Stomach (tissue), 4 donors: Measurements from ENCODE around the gene PPP1R3G.

Experiments
- POLR2A ChIP-seq, 4 donors: fragments of 450-650 bp; IDR thresholded peaks; one replicate each; pipeline ENCODE4 v1.6.1; 2016; ENCODE audit warnings: antibody characterized with exemption in 4 of 4, control low read depth in 2 of 4, mild to moderate bottlenecking in 1 of 4, moderate library complexity in 1 of 4
- TF ChIP-seq, protein P1 (sequence below), 7 experiments: fragments of 450-650 bp in 4 of 7; fragments of 200-600 bp in 3 of 7; sonication (generic) in 3 of 7; IDR thresholded peaks; one replicate each; pipeline ENCODE4 v1.5.1; 2016 to 2019; ENCODE audit warnings: antibody characterized with exemption in 7 of 7, control low read depth in 2 of 7, mild to moderate bottlenecking in 1 of 7

DNA sequence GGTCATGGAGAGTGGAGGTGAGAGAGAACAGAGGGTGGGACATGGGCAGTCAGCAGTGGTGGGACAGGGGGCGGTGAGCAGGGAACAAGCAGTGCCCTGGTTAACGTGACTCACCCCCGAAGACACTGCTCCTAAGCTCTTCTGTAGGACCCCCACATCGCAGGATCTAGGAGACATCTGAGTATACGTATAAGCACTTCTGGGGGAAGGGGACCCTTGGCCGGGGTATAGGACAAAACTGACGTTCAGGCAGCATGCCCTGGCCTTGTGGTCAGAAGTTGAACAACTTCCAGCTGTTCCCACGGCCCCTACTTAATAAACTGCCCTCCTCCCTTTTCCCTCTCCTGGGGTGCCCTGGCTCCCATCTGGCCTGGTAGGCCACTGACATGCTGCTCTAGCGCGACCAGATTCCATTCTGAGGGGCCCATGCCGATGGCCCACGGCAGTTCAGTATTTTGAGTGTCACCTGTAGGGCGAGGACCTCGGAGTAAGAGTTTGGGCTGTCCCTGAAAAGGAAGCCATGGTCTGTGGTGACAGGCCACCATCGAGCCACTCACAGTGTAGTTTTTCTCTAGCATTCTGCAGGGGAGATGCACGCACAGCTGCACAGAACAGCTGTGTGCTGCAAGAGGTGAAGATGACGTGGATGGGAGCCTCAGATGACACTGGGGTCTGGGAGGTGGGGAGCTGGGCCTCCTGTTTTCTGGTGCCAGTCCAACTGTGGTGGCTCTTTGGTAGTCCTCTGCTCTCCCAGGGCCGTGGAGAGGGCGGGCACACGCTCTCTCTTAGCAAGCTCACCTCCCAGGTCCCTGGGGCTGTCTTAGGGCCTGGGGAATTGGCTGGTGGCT lies 38.4 kb downstream of the PPP1R3G start:
- no peak for TF ChIP-seq POLR2A (IDR thresholded peaks at IDR 0.05)
- TF ChIP-seq, protein P1, sequence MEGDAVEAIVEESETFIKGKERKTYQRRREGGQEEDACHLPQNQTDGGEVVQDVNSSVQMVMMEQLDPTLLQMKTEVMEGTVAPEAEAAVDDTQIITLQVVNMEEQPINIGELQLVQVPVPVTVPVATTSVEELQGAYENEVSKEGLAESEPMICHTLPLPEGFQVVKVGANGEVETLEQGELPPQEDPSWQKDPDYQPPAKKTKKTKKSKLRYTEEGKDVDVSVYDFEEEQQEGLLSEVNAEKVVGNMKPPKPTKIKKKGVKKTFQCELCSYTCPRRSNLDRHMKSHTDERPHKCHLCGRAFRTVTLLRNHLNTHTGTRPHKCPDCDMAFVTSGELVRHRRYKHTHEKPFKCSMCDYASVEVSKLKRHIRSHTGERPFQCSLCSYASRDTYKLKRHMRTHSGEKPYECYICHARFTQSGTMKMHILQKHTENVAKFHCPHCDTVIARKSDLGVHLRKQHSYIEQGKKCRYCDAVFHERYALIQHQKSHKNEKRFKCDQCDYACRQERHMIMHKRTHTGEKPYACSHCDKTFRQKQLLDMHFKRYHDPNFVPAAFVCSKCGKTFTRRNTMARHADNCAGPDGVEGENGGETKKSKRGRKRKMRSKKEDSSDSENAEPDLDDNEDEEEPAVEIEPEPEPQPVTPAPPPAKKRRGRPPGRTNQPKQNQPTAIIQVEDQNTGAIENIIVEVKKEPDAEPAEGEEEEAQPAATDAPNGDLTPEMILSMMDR (IDR thresholded peaks at IDR 0.05), result no peak
